Erythroblast (primary cell): ENCODE measurements around the gene COL24A1.

Source experiments
- DNase-seq, 2 experiments: peaks; one replicate each; lab custom pipeline; 2025; lab: John Stamatoyannopoulos, UW
- GATA1 ChIP-seq: IDR thresholded peaks from 2 replicates; pipeline ENCODE4 v1.6.1; 2011; ENCODE audit warnings: low read depth, mild to moderate bottlenecking, control low read depth, low read length, moderate library complexity
- POLR2A ChIP-seq: IDR thresholded peaks from 2 replicates; pipeline ENCODE4 v1.6.1; 2011; ENCODE audit warnings: mild to moderate bottlenecking, low read length

COL24A1 gene

DNA sequence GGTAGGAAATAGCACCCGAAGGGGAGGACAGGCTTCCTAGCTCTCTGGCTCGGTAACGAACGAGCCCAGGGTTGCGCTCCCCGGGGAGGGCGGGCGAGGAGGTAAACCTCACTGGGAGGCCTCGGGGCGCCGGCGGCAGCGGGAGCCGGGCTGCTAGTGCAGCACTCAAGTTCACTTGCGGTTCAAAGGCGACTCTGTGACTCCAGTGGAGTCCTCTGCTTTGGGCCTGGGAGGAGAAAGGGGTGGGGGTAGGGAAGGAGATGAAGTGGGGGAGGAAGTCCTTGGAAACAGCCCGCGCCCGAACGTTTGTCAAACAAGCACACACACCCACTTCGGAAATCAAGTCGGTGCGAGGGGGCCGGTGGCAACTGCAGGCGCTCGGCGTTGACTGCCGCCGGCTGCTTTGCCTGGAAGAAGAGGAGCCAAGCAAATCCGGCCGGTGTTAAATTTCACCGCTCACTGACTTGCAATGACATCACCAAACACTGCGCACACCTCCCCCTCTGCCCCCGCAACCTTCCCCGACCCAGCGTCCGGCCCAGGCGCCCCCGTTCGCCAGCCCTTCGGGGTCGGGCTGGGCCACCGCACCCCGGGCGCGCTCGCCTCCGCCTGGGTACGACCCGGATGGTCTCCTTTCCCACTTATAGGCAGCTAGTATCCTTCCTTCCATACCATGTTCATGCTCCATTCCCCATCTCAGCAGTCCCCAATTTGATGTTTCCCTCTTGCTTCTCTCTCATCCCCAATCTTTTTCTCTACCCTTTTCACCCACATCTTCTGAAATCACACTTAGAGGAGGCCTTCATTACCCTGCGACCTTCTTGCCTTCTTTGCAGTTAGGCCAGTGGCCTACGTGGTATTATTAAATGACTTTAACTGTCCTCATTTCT, at the start of gene COL24A1:
Gene COL24A1, minus strand, starts transcription at position 207 of the 890 bp plus-strand sequence. CDS start 376 bp downstream, outside the sequence.
- no peak for TF ChIP-seq GATA1
- TF ChIP-seq POLR2A: no peak
- peak; percentile 3 to 15 for DNase-seq

GRCh38 chr1:86205741-86206140, 49.2 kb upstream of the COL24A1 start:
- TF ChIP-seq GATA1 (no peak), POLR2A (no peak)
- no peak for DNase-seq

DNA sequence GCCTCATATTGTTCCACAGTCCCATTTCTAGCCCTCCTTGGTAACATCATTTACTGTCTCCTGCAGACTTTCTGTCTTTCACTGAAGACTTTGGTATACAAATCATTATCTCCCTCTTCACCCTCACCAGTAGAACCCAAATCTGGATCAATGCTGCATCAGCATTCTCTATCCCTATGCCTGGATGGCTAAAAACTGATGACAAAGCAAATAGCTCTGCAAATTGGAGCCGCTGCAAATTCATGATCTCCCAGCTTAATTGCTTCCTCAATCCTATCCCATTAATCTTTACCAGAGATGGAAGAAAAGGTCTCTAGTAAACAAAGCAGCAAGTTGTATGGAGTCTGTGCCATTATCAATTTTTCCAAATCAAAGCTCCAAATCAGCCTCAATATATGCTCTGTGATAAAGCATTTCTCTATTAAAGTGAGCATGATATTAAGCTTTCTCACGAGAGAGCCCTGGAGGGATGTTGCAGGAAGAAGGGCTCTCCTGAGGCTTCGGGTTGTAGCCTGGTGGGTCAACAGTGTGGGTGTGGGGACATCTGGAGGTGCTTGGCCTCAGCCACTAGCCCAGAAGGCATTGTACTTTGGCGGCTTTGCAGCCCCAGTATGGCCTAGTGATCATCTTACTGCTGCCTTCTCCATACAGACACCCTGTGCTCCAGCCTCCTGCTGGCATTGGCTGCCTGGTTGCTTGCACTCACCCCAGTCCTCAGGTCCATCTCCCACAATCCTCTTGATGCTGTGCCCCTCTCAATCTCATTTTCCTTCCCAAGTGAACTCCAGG, 46.2 kb upstream of the COL24A1 start:
- no peak for DNase-seq
- no peak for TF ChIP-seq GATA1
- TF ChIP-seq POLR2A: no peak

DNA sequence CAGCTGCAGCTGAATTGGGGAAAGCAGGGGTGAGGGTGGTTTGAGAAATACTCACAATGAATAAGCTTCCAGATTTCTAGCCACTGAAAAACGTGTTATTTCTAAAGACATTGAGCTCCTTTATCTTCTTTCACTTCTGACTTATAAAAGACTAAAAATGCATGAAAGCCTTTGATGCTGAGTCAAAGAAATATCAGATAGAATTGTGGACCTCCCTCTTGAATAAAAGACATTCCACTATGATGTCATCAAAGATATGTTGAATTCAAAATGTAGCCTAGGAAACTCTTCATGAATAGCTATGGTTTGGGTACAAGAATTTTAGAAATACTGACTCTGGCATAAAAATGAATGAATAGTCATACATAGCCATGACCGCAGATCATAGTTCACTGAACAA, 44.7 kb upstream of the COL24A1 start:
- no peak for DNase-seq
- no peak for TF ChIP-seq POLR2A
- no peak for TF ChIP-seq GATA1

- no peak for DNase-seq
- no peak for TF ChIP-seq GATA1
- no peak for TF ChIP-seq POLR2A
These were observed 44.3 kb upstream of the COL24A1 start for GRCh38 chr1:86200901-86201300.

- TF ChIP-seq POLR2A (no peak), GATA1 (no peak)
- no peak for DNase-seq
These were observed 40.8 kb upstream of the COL24A1 start for GRCh38 chr1:86197206-86197855.

GRCh38 chr1:86195281-86195680, 38.7 kb upstream of the COL24A1 start:
- DNase-seq: no peak
- TF ChIP-seq POLR2A (no peak), GATA1 (no peak)

DNA sequence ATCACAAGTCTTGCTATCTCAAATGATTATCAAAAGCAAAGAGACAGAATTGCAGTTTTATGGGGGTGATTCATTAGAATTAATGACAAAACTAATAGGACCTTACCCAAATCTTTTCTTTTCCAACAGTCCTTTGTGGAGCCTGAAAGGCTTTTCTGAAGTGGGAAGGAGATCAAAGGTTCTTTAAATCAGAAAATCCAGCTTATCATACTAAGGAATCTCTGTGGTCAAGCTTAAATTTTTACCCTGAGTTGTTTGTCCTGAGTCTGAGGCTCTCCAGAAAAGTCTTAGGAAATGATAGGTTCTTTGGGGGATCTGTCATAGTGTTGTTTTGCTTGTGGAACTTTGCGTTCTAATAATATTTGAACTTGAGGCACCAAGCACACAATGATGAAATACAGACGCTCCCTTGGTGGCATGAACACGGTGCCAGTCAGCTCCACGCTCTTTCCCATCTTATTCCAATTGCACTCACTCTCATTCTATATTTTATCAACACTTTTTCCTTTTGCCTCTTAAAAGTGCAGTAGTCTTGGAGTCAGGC, 38.0 kb upstream of the COL24A1 start:
- TF ChIP-seq GATA1 (no peak), POLR2A (no peak)
- no peak for DNase-seq

DNA sequence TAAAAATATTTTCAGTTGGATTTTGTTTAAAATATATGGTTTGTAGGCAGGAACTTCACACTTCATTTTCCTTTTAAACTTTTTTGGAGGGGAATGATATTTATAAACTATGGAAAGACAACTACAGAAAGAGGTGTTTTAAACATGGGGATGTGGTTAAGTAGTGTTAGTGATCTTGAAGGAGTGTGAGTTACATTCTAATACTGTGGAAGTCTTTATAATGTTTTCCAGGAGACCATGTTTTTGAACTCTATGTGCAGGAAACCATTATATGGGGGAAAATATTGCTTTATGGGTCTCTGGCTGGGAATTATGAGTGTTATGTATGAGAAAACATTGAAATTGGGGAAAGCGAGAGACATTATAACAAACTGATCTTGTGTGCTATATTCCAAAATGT, 35.8 kb upstream of the COL24A1 start:
- TF ChIP-seq GATA1 (no peak), POLR2A (no peak)
- DNase-seq: no peak

- TF ChIP-seq GATA1 (no peak), POLR2A (no peak)
- DNase-seq: no peak
These were observed 35.4 kb upstream of the COL24A1 start for GRCh38 chr1:86191958-86192357.

DNA sequence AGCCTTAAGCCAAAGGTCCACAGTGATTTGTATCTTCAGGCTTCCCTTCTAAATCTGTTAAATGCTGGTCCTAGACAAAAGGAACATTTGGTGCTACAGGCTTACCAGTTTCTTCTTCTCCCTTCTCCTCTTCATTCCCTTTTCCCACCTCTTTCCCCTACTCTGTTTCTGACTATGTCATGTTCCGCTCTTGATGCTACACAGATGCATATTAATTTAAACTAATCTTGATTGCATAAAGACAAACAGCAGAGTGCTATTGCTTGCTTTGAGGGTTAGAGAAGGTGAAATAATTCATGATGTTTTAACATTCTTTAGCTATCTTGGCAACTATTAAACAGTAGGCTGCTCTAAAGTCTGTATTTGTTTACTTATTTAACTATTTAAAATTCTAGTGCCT, 34.3 kb upstream of the COL24A1 start:
- TF ChIP-seq POLR2A (no peak), GATA1 (no peak)
- DNase-seq: no peak

DNA sequence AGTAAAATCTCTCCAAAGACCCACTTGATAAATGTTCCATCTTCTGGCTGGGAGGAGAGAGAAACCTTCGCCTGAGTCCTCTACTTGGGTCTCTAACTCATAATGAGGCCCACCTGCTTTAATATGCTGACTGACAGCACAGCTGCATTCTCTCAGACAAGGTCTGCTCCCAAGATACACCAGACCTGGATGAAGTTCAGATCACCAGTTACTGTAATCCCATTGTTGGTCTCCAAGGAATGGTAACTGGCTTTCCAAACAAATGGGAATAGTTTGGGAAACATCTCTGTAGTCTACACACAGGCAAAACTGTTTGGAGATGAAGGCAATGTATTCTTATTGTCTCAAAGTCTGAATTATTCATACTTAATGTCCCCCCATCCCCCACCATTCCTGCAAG, 27.9 kb upstream of the COL24A1 start:
- DNase-seq: no peak
- TF ChIP-seq POLR2A: no peak
- TF ChIP-seq GATA1: no peak

DNA sequence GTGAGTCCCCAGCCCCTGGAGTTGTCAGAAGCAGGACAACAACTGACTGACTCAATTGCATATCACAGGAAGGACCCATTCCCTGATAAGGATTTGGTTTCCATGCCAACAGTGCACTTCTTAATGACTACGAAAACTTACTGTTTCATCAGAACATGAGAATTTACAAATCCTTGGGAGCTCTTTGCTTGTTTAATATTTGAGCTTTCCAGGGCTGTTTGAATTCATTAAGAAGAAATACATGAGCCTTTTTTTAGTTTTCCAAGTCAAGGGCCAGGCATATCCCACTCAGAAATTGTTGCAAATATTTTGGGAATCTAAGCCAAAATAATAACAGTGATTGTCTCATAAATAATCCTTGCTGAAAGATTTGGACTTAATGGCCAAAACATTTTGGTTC, 27.2 kb upstream of the COL24A1 start:
- TF ChIP-seq POLR2A (no peak), GATA1 (no peak)
- DNase-seq: no peak
